HG03025 (cell line): ENCODE results near the gene TSPYL4.

Experiments
- ATAC-seq: cut with Tn5 transposase; IDR thresholded peaks from one replicate; pipeline ENCODE4 v1.9.1; 2021; ENCODE audit warnings: mild to moderate bottlenecking, moderate library complexity; ENCODE audit not compliant: unreplicated experiment, low FRiP score

TSPYL4 gene

DNA sequence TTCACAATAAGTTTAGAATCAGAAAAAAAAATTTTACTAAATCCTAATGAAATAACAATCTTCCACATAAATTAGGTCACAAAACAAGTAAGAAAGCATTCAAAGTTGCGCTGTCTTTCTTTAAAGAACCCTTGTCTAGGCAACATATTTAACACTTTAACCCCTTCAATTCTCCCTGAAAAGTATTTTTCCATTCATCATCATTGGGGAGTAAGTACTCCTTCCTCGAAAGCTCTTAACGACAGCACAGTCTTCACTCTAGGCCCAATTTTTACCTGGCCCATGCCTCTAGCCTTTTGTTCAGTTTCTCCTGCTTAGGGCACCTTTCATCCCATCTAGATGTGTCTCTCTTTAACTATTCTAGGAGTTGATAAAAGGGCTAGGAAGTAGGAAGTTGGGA, 23.2 kb upstream of the TSPYL4 start:
- no peak for ATAC-seq

DNA sequence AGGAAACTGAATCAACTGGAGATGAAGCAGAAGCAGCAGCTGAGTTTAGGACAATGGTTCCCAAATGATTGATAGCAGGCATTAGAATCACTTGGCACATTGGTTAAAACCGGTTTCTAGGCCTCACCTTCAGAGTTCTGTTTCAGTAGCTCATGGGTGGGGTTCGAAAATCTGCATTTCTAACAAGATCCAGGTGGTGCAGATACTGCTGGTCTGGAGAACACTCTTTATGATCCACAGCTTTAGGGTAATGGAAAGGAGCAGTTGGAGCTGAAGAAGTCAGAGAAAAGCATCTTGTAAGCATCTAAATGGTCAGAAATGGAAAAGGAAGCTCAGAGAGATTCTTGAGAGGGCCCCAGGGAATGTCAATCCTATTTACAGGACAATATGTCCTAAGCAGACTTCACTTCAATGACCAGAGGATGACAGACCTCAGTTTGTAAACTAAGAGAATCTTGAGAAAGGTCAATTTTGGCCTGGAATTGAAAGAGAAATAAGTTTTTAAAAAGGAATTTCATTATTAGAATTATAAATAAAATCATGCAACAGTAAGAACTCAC, 17.4 kb upstream of the TSPYL4 start:
- no peak for ATAC-seq

- no peak for ATAC-seq
These were observed 14.9 kb upstream of the TSPYL4 start for GRCh38 chr6:116268589-116269293.

DNA sequence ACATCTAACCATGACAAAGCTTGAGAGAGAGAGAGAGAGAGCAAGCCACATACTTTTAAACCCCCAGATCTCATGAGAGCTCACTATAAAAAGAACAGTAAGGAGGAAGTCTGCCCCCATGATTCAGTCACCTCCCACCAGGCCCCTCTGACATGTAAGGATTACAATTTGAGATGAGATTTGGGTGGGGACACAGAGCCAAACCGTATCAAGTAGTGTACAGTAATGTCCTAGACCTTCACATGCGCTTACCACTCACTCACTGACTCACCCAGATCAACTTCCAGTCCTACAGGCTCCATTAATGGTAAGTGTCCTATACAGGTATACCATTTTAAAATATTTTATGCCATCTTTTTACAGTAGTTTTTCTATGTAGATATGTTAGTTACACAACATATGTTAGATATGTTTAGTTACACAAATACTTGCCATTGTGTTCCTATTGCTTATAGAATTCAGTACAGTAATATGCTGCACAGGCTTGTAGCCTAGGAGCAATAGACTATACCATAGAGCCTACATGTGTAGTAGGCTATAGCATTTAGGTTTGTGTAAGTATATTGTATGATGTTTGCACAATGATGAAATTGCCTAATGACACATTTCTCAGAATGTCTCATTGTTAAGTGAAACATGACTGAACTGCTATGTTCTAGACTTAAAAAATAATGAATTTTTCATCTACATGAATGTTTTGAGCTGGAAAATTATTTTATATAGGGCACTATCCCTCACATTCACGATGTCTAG, 14.1 kb upstream of the TSPYL4 start:
- ATAC-seq, result no peak

GRCh38 chr6:116266803-116267202, 12.9 kb upstream of the TSPYL4 start:
- no peak for ATAC-seq

GRCh38 chr6:116265041-116265829, 11.4 kb upstream of the TSPYL4 start:
- ATAC-seq, result no peak

GRCh38 chr6:116263353-116263752, 9.5 kb upstream of the TSPYL4 start:
- no peak for ATAC-seq

- ATAC-seq, result no peak
These were observed 4.6 kb upstream of the TSPYL4 start for GRCh38 chr6:116258520-116258919.

DNA sequence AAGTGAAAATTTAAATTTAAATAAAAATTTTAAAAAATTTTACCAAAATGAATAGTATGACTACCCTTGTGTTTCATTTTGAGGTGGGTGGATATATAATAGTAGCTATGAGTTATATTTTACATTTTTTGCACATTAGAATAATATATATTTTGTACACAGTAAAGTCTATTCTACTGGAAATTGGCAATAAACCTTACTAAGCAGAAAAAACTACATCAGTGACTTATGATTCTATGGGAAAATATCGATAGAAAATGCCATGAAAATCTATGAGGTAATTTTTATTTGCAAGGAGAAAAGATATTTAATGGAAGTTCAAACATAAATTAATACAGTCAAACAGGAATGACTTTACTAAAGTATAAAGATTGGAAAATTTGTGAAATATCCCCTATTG, 2.8 kb upstream of the TSPYL4 start:
- ATAC-seq, result no peak

GRCh38 chr6:116255246-116255800, 1.4 kb upstream of the TSPYL4 start:
- ATAC-seq, result no peak

GRCh38 chr6:116254297-116255056, 602 bp upstream of the TSPYL4 start:
- peak; percentile 27 for ATAC-seq

- no peak for ATAC-seq
These were observed 729 bp downstream of the TSPYL4 start for GRCh38 chr6:116253188-116253504.

DNA sequence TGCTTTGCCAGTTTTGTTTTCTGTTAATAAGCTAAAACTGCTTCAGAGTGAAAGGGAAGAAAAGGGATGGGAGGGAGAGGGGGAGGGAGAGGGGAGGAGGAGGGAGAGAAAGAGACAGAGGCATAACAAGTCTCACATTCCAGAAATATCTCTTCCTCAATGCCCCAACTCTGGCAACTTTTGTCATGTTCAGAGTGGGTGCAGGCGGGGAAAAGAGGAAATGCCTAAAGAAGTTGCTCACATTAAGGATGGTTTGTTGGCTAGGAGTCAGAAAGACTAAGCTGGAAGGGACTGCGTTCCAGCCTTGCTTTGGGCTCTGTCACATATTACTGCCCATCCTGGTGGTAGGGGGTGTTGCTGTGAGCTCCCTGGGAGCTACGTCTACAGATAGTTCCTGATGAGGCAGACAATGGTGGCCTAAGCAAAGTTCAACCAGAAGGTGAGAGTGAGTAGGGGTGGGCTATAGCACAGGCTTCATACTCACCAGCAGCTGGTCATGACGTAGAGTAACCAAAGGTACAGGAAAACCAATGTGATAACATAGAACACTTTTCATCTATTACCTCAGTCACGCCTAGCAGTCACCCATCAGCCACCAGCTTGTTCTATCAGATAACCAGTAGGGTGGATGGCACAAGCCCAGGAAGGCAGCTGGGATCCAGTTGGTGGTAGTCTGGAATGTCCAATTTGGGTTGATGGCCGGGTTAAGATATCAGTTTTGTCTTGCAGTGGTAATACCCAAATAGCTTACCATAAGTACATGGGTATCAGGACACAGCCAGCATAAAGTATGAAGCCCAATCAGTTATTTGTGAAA, 2.1 kb downstream of the TSPYL4 start:
- no peak for ATAC-seq

- ATAC-seq, result no peak
These were observed 5.3 kb downstream of the TSPYL4 start for GRCh38 chr6:116248577-116248976.

GRCh38 chr6:116247285-116247684, 6.6 kb downstream of the TSPYL4 start:
- no peak for ATAC-seq

DNA sequence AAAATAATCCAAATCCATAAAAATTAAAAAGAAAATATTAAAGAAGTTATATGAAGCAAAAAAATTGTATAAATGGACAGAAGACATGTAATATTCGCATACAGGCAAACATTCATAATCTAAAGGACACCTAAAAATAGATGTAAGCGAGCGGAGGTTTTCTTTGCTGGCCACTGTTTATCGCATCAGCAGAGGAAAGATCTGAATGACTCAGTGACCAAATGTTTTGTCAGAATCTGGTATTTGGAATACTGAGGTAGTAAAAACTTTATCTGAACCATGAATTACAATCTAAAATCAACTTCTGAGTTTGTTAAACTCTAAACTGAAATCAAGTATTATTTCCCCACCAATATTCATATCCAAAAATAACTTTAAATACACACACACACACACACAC, 7.8 kb downstream of the TSPYL4 start:
- ATAC-seq, result no peak

DNA sequence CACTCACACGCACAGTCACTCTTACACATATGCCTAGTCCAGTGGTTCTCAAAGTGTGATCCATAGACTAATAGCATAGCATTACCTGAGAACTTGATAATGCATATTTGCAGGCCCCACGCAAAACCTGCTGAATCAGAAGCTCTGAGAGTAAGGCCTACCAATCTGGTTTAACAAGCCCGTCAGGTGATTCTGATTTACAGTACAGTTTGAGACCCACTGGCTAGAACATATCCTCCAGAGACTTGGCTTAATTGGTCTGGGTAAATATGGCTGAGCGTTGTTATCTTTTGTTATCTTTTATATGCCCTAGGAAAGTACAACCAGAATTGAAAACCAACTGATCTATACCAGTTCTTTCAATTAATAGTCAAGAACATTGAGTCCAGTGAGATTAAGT, 9.6 kb downstream of the TSPYL4 start:
- ATAC-seq, result no peak

DNA sequence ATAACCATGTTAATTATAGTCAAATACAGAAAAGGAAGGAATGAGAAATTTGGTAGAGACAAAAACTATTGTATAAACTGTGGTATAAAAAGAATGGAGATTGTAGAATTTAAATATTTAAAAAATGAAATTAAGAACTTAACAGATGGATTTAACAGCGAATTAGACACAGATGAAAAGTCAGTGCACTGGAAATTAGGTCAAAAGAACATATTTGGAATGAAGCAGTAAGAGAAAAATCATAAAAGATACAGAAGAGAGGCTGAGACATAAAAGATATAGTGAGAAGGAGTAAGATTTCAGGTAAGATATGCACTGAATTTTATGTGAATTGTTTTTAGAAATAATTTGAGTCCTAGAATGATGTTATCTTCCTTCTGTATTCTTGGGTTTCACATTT, 14.0 kb downstream of the TSPYL4 start:
- no peak for ATAC-seq

DNA sequence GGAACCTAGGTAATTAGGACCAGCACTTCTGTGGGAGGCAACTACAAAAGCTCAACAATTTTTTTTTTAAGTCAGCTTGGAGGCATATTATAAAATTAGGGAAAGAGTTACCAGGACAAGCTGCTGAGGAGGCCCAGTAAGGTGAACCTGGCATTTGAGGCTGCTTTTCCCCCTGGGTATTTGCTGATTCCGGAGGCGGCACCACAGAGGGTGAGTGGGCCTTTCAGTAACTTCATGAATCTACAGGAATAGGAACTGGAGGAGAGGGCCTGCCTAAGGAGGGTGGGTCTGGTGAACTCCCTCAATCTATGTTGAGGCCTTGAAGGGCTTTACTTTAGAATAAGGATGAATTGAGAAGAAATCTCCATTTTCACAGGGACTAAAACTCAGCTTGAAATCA, 14.6 kb downstream of the TSPYL4 start:
- ATAC-seq, result no peak
